ENCODE results near the gene C4A.
"Not testable (repeated sequence)": the region's sequence is repeated elsewhere in the genome, so short reads cannot be mapped to it uniquely, and the experiment has no call there.

C4A gene

GRCh38 chr6:32010856-32011530 lies 29.1 kb downstream of the C4A start:
- CTCF ChIA-PET; H3K9me3 ChIP-seq (ENCODE audit: control insufficient read depth, insufficient read depth, low read depth, low read length); H3K4me3 ChIP-seq (ENCODE audit: low read depth, low read length); H3K27ac ChIP-seq (ENCODE audit: extremely low read depth, low read depth, low read length); POLR2A ChIA-PET; H3K4me1 ChIP-seq (ENCODE audit: control insufficient read depth, insufficient read depth, low read length); H3K36me3 ChIP-seq (ENCODE audit: control insufficient read depth in 2 of 2, insufficient read depth in 1 of 2, low read length in 2 of 2): not testable (repeated sequence)

GRCh38 chr6:32012941-32013617 lies 31.2 kb downstream of the C4A start:
- CTCF ChIA-PET; POLR2A ChIA-PET; H3K4me1 ChIP-seq (ENCODE audit: control insufficient read depth, insufficient read depth, low read length); H3K36me3 ChIP-seq (ENCODE audit: control insufficient read depth in 2 of 2, insufficient read depth in 1 of 2, low read length in 2 of 2); H3K27ac ChIP-seq (ENCODE audit: extremely low read depth, low read depth, low read length); H3K4me3 ChIP-seq (ENCODE audit: low read depth, low read length); H3K9me3 ChIP-seq (ENCODE audit: control insufficient read depth, insufficient read depth, low read depth, low read length): not testable (repeated sequence)

GRCh38 chr6:32013738-32014137 lies 31.9 kb downstream of the C4A start:
- H3K27ac ChIP-seq (ENCODE audit: extremely low read depth, low read depth, low read length); POLR2A ChIA-PET: not testable (repeated sequence)

GRCh38 chr6:32014547-32014946 lies 32.7 kb downstream of the C4A start, which contains the start of gene C4B:
TSS of gene C4B (plus strand) at chr6:32014795. CDS start at chr6:32014846, 51 bp downstream.
- H3K36me3 ChIP-seq (ENCODE audit: control insufficient read depth in 2 of 2, insufficient read depth in 1 of 2, low read length in 2 of 2); H3K4me3 ChIP-seq (ENCODE audit: low read depth, low read length); H3K9me3 ChIP-seq (ENCODE audit: control insufficient read depth, insufficient read depth, low read depth, low read length); POLR2A ChIA-PET; H3K27ac ChIP-seq (ENCODE audit: extremely low read depth, low read depth, low read length); CTCF ChIA-PET; H3K4me1 ChIP-seq (ENCODE audit: control insufficient read depth, insufficient read depth, low read length): not testable (repeated sequence)

More at GRCh38 chr6:32013738-32014137, 31.9 kb downstream of the C4A start:
- H3K4me3 ChIP-seq (ENCODE audit: low read depth, low read length); H3K4me1 ChIP-seq (ENCODE audit: control insufficient read depth, insufficient read depth, low read length); H3K9me3 ChIP-seq (ENCODE audit: control insufficient read depth, insufficient read depth, low read depth, low read length); H3K36me3 ChIP-seq (ENCODE audit: control insufficient read depth in 2 of 2, insufficient read depth in 1 of 2, low read length in 2 of 2); CTCF ChIA-PET: not testable (repeated sequence)

- H3K36me3 ChIP-seq (ENCODE audit: control insufficient read depth in 2 of 2, insufficient read depth in 1 of 2, low read length in 2 of 2); CTCF ChIA-PET; POLR2A ChIA-PET; H3K27ac ChIP-seq (ENCODE audit: extremely low read depth, low read depth, low read length); H3K9me3 ChIP-seq (ENCODE audit: control insufficient read depth, insufficient read depth, low read depth, low read length); H3K4me3 ChIP-seq (ENCODE audit: low read depth, low read length); H3K4me1 ChIP-seq (ENCODE audit: control insufficient read depth, insufficient read depth, low read length): not testable (repeated sequence)
These were observed 40.2 kb downstream of the C4A start for GRCh38 chr6:32022100-32022499.

DNA sequence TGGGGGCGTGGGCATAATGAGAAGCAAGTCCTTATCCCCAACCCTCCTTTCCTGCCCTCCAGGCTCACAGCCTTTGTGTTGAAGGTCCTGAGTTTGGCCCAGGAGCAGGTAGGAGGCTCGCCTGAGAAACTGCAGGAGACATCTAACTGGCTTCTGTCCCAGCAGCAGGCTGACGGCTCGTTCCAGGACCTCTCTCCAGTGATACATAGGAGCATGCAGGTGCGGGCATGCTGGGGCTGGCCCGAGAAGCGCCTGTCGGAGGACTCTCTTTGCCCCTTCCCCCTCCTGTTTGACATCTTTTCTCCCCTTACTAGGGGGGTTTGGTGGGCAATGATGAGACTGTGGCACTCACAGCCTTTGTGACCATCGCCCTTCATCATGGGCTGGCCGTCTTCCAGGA lies 46.8 kb downstream of the C4A start:
- POLR2A ChIA-PET; H3K4me1 ChIP-seq (ENCODE audit: control insufficient read depth, insufficient read depth, low read length); CTCF ChIA-PET; H3K36me3 ChIP-seq (ENCODE audit: control insufficient read depth in 2 of 2, insufficient read depth in 1 of 2, low read length in 2 of 2); H3K9me3 ChIP-seq (ENCODE audit: control insufficient read depth, insufficient read depth, low read depth, low read length); H3K27ac ChIP-seq (ENCODE audit: extremely low read depth, low read depth, low read length); H3K4me3 ChIP-seq (ENCODE audit: low read depth, low read length): not testable (repeated sequence)

- POLR2A ChIA-PET; H3K36me3 ChIP-seq (ENCODE audit: control insufficient read depth in 2 of 2, insufficient read depth in 1 of 2, low read length in 2 of 2); H3K4me3 ChIP-seq (ENCODE audit: low read depth, low read length); H3K4me1 ChIP-seq (ENCODE audit: control insufficient read depth, insufficient read depth, low read length); H3K9me3 ChIP-seq (ENCODE audit: control insufficient read depth, insufficient read depth, low read depth, low read length); CTCF ChIA-PET; H3K27ac ChIP-seq (ENCODE audit: extremely low read depth, low read depth, low read length): not testable (repeated sequence)
These were observed 47.7 kb downstream of the C4A start for GRCh38 chr6:32029553-32029952.

- CTCF ChIA-PET; H3K9me3 ChIP-seq (ENCODE audit: control insufficient read depth, insufficient read depth, low read depth, low read length); POLR2A ChIA-PET; H3K4me1 ChIP-seq (ENCODE audit: control insufficient read depth, insufficient read depth, low read length); H3K4me3 ChIP-seq (ENCODE audit: low read depth, low read length); H3K27ac ChIP-seq (ENCODE audit: extremely low read depth, low read depth, low read length); H3K36me3 ChIP-seq (ENCODE audit: control insufficient read depth in 2 of 2, insufficient read depth in 1 of 2, low read length in 2 of 2): not testable (repeated sequence)
These were observed 53.6 kb downstream of the C4A start for GRCh38 chr6:32035283-32036013.

- H3K4me3 ChIP-seq (ENCODE audit: low read depth, low read length); H3K27ac ChIP-seq (ENCODE audit: extremely low read depth, low read depth, low read length); H3K4me1 ChIP-seq (ENCODE audit: control insufficient read depth, insufficient read depth, low read length); H3K9me3 ChIP-seq (ENCODE audit: control insufficient read depth, insufficient read depth, low read depth, low read length); CTCF ChIA-PET; POLR2A ChIA-PET; H3K36me3 ChIP-seq (ENCODE audit: control insufficient read depth in 2 of 2, insufficient read depth in 1 of 2, low read length in 2 of 2): not testable (repeated sequence)
These were observed 55.3 kb downstream of the C4A start for GRCh38 chr6:32037136-32037535.

All from HEK293 (cell line).